HepG2 (cell line): ENCODE data around the gene CCDC142. TPM values are rescaled to one million over a fixed set of nuclear protein-coding genes. Genes with fewer than 3 reads are reported as not detected.
A peak's percentile ranks its signal among the peaks of the same experiment; 100 is the strongest.
"Not testable (repeated sequence)": the region's sequence is repeated elsewhere in the genome, so short reads cannot be mapped to it uniquely, and the experiment has no call there.

ENCODE experiments used
- ATAC-seq: fragments of 200-7000 bp; cut with Tn5 transposase; 3 replicates; pipeline ENCODE4 v1.9.1; 2020; ENCODE audit warnings: mild to moderate bottlenecking, moderate library complexity
- BruUV-seq: library from RNA; stranded (reverse); fragments of 400-500 nt; replicated peaks from 2 replicates; lab custom pipeline; 2021; lab: Mats Ljungman, UMichigan
- CTCF ChIA-PET: fragments of 300-600 bp; formaldehyde crosslinking; extraction: SDS; loops from one replicate; lab custom pipeline; 2021; ENCODE audit warnings: low total read pairs, inconsistent platforms, low intra/inter-chr PET ratio; lab: Yijun Ruan, JAX
- POLR2A ChIA-PET: fragments of 350-600 bp; sonication (Branson Sonifier 250); formaldehyde crosslinking; loops from one replicate; lab custom pipeline; 2020; ENCODE audit warnings: antibody characterized with exemption, inconsistent platforms; lab: Yijun Ruan, JAX
- DNase-seq: peaks from one replicate; pipeline ENCODE4 v3.0.0-alpha.2; 2015; ENCODE audit warnings: low spot score
- FAIRE-seq: peaks from 3 replicates; lab custom pipeline; 2011; peaks lifted over from hg19 to GRCh38; lab: Jason Lieb, UNC
- H2AFZ ChIP-seq: one replicate; pipeline ENCODE4 v1.6.1; 2011; ENCODE audit warnings: low read length, inconsistent platforms
- H3K27ac ChIP-seq: fragments of 300-600 bp; 3 replicates; pipeline ENCODE4 v1.8.0; 2011; ENCODE audit warnings: mixed run types, mild to moderate bottlenecking, mixed read lengths, low read length, inconsistent platforms; ENCODE audit not compliant: insufficient read depth; ENCODE audit errors: extremely low read length
- H3K27me3 ChIP-seq, 2 experiments: fragments of 200-600 bp in 1 of 2; 2 replicates in 1 of 2; 3 replicates in 1 of 2; pipeline versions ENCODE4 v1.6.0 to v1.8.0; 2011; ENCODE audit warnings: low read length in 2 of 2, mild to moderate bottlenecking in 2 of 2, moderate library complexity in 2 of 2, inconsistent platforms in 1 of 2; ENCODE audit not compliant: insufficient read depth in 2 of 2, control insufficient read depth in 1 of 2
- H3K36me3 ChIP-seq, 2 experiments: fragments of 200-600 bp in 1 of 2; replicated peaks in 1 of 2; 2 replicates in 1 of 2; 3 replicates in 1 of 2; pipeline versions ENCODE4 v1.5.1 to v1.8.0; 2011; ENCODE audit warnings: low read length in 2 of 2, inconsistent platforms in 1 of 2; ENCODE audit not compliant: insufficient read depth in 2 of 2, control insufficient read depth in 1 of 2
- H3K4me1 ChIP-seq: 2 replicates; pipeline ENCODE4 v1.5.1; 2012; ENCODE audit warnings: low read length, inconsistent platforms; ENCODE audit not compliant: insufficient read depth
- H3K4me2 ChIP-seq: 2 replicates; pipeline ENCODE4 v1.6.0; 2011; ENCODE audit warnings: low read depth, low read length, inconsistent platforms
- H3K4me3 ChIP-seq, 3 experiments: fragments of 200-600 bp in 1 of 3; sonication (generic), shearing (Covaris generic) in 1 of 3; replicated peaks in 1 of 3; 2 replicates each; pipeline ENCODE4 v1.5.1; 2011 to 2016; ENCODE audit warnings: low read length in 3 of 3, inconsistent platforms in 2 of 3, low read depth in 2 of 3, mild to moderate bottlenecking in 2 of 3, control low read depth in 1 of 3, mixed read lengths in 1 of 3; ENCODE audit not compliant: insufficient read depth in 1 of 3
- H3K79me2 ChIP-seq: one replicate; pipeline ENCODE4 v1.6.1; 2011; ENCODE audit warnings: low read length, inconsistent platforms; ENCODE audit not compliant: insufficient read depth
- H3K9ac ChIP-seq: 2 replicates; pipeline ENCODE4 v1.6.0; 2011; ENCODE audit warnings: mild to moderate bottlenecking, low read depth, low read length, inconsistent platforms; ENCODE audit not compliant: insufficient read depth
- H3K9me3 ChIP-seq: 2 replicates; pipeline ENCODE4 v1.5.1; 2012; ENCODE audit warnings: mild to moderate bottlenecking, low read length
- H4K20me1 ChIP-seq: 2 replicates; pipeline ENCODE4 v1.6.0; 2011; ENCODE audit warnings: inconsistent platforms, mild to moderate bottlenecking, low read length, moderate library complexity; ENCODE audit not compliant: insufficient read depth
- ARID3A ChIP-seq: IDR thresholded peaks from 2 replicates; pipeline ENCODE4 v1.6.1; 2012; ENCODE audit warnings: low read depth, low read length, improper control_type of control experiment
- ATF1 ChIP-seq: IDR thresholded peaks from 2 replicates; pipeline ENCODE4 v1.6.1; 2016; ENCODE audit warnings: mild to moderate bottlenecking, control low read depth
- HOXA9 ChIP-seq: sonication (generic); formaldehyde crosslinking; IDR thresholded peaks from 2 replicates; pipeline ENCODE4 v1.8.1; 2022; ENCODE audit warnings: missing genetic modification reagents, mild to moderate bottlenecking, moderate library complexity, borderline replicate concordance
- KAT7 ChIP-seq: IDR thresholded peaks from 2 replicates; pipeline ENCODE4 v1.6.1; 2018; ENCODE audit warnings: borderline replicate concordance, missing compliant biosample characterization
- KLF16 ChIP-seq, 2 experiments: sonication (generic) in 1 of 2; formaldehyde crosslinking in 1 of 2; IDR thresholded peaks; 2 replicates each; pipeline versions ENCODE4 v1.6.1 to v1.8.0; 2016 to 2023; ENCODE audit warnings: missing genetic modification reagents in 2 of 2, missing compliant biosample characterization in 1 of 2
- SKIL ChIP-seq: sonication (generic); formaldehyde crosslinking; IDR thresholded peaks from 2 replicates; pipeline ENCODE4 v1.8.0; 2022; ENCODE audit warnings: missing genetic modification reagents, mild to moderate bottlenecking, moderate library complexity, borderline replicate concordance
- TARDBP ChIP-seq: sonication (generic); formaldehyde crosslinking; IDR thresholded peaks from 2 replicates; pipeline ENCODE4 v1.8.0; 2022; ENCODE audit warnings: mild to moderate bottlenecking, missing genetic modification reagents
- TBX3 ChIP-seq: fragments of 450-650 bp; IDR thresholded peaks from 2 replicates; pipeline ENCODE4 v1.6.1; 2017; ENCODE audit warnings: antibody characterized with exemption, mild to moderate bottlenecking, inconsistent platforms, borderline replicate concordance
- THAP11 ChIP-seq: IDR thresholded peaks from 2 replicates; pipeline ENCODE4 v1.6.1; 2016; ENCODE audit warnings: missing biosample characterization, missing genetic modification reagents
- ZC3H13 ChIP-seq: sonication (generic); formaldehyde crosslinking; IDR thresholded peaks from 2 replicates; pipeline ENCODE4 v1.8.1; 2023; ENCODE audit warnings: mild to moderate bottlenecking, missing genetic modification reagents, moderate library complexity
- ZMYM2 ChIP-seq: sonication (generic); formaldehyde crosslinking; IDR thresholded peaks from 2 replicates; pipeline ENCODE4 v1.8.0; 2022; ENCODE audit warnings: mild to moderate bottlenecking, missing genetic modification reagents
- ZNF350 ChIP-seq: sonication (generic); formaldehyde crosslinking; IDR thresholded peaks from 2 replicates; pipeline ENCODE4 v1.4.0; 2020; ENCODE audit warnings: mild to moderate bottlenecking, low read depth, missing genetic modification reagents, borderline replicate concordance
- ZNF460 ChIP-seq: sonication (generic); formaldehyde crosslinking; IDR thresholded peaks from 2 replicates; pipeline ENCODE4 v1.5.1; 2020; ENCODE audit warnings: missing genetic modification reagents, mild to moderate bottlenecking, borderline replicate concordance
- WGBS: methylation state at CpG from one replicate; pipeline ENCODE4 v1.1.6; 2017; ENCODE audit warnings: low lambda C conversion rate; 5-methylcytosine and 5-hydroxymethylcytosine counted together
- in situ Hi-C: cut with HindIII; loops from 2 replicates; pipeline ENCODE4 v1.10.0; 2017; ENCODE audit warnings: low pct_unique_long_range_greater_than_20kb; ENCODE audit not compliant: extremely low pct_ligation_motif_present
- intact Hi-C: fragments of 100-400 bp; cut with micrococcal nuclease; formaldehyde crosslinking; loops from one replicate; pipeline ENCODE4 v1.10.0; 2022; ENCODE audit not compliant: unreplicated experiment
- polyA plus RNA-seq, 8 experiments: library from polyadenylated mRNA; depleted of rRNA in 3 of 8; stranded (reverse) in 7 of 8; unstranded in 1 of 8; fragments of >200 nt; fragmentation: Illumina TruSeq in 4 of 8; extraction: Trizol in 4 of 8; gene quantifications; 2 replicates each; pipeline versions ENCODE4 v1.2.1 to v1.2.3, GENCODE V29; 2011 to 2016; ENCODE audit warnings: low read depth in 4 of 8, missing spikeins in 1 of 8, mixed read lengths in 1 of 8; ENCODE audit not compliant: insufficient read depth in 1 of 8
- total RNA-seq, 5 experiments: library from RNA; depleted of rRNA; stranded (reverse); fragments of >200 nt; fragmentation: Illumina TruSeq; extraction: Trizol; gene quantifications; 2 replicates each; pipeline ENCODE4 v1.2.3, GENCODE V29; 2016; ENCODE audit warnings: low read depth in 1 of 5
- TF ChIP-seq, protein P1 (sequence below): sonication (generic); formaldehyde crosslinking; IDR thresholded peaks from 2 replicates; pipeline ENCODE4 v1.4.0; 2020; ENCODE audit warnings: missing genetic modification reagents

CCDC142 gene
- total and polyA plus RNA-seq, 2 of the 13 experiments (the other 11 are each of a cell fraction or from before 2014, with no cell fraction given) = 14.7 to 30.4 TPM

GRCh38 chr2:74442483-74443297 is 40.1 kb downstream of the CCDC142 start:
- Histone ChIP-seq H3K79me2 (peaks cover 43% of the 10 kb centered on the region), H3K4me2 (peak overlapping the region; percentile 95), H3K9ac (peak overlapping the region; percentile 91), H4K20me1 (peaks cover 26% of the 10 kb centered on the region), H3K4me3 (peak overlapping the region; percentile 76 to 94 (median 93)), H3K36me3 (peaks cover 11 to 20% of the 10 kb centered on the region in 2 experiments; a peak in 4 of 5 replicates), H3K27ac (peak overlapping the region; percentile 91), H3K4me1 (peaks cover 68% of the 10 kb centered on the region)
- H3K27me3 ChIP-seq, H2AFZ ChIP-seq, FAIRE-seq, in situ Hi-C loops, DNase-seq, ATAC-seq, CTCF ChIA-PET, H3K9me3 ChIP-seq, BruUV-seq: not testable (repeated sequence)
- intact Hi-C loops = loop anchor here (1.0 kb wide), 1 partner anchor 17 kb away; no protein-coding TSS in a partner anchor
- 45% methylated on average over 16 of the region's 16 CpGs for WGBS
- POLR2A ChIA-PET = interaction anchor here (0.9 to 11.6 kb wide), 18 partner anchors 12 to 265 kb away, joined by 3 to 342 read pairs (median 10); partner anchors contain the start of genes AUP1, C2orf81, CCDC142 and DQX1
- TF ChIP-seq ARID3A (peak; percentile 46; the same call in 1 of the 2 replicates), ZMYM2 (peak; percentile 96), TARDBP (CRISPR knock-in tag) (peak; percentile 10; the same call in 1 of the 2 replicates), ZC3H13 (CRISPR knock-in tag) (0 out of 2 replicates have a peak, but pooled peaks have one; percentile 11), ATF1 (CRISPR knock-in tag) (peak; percentile 40; the same call in 1 of the 2 replicates), KAT7 (CRISPR knock-in tag) (0 out of 2 replicates have a peak, but pooled peaks have one; percentile 28), ZNF460 (CRISPR knock-in tag) (peak; percentile 95), HOXA9 (CRISPR knock-in tag) (0 out of 2 replicates have a peak, but pooled peaks have one; percentile 40), ZNF350 (peak; percentile 67; the same call in 1 of the 2 replicates), SKIL (CRISPR knock-in tag) (0 out of 2 replicates have a peak, but pooled peaks have one; percentile 12), KLF16 (CRISPR knock-in tag; IDR thresholded peaks at IDR 0.05) (peak in 1 of 2 experiments; percentile 8; a peak in 1 of 4 replicates), THAP11 (CRISPR knock-in tag) (peak; percentile 1; the same call in 1 of the 2 replicates), TBX3 (peak; percentile 46; the same call in 1 of the 2 replicates)
- TF ChIP-seq, protein P1, sequence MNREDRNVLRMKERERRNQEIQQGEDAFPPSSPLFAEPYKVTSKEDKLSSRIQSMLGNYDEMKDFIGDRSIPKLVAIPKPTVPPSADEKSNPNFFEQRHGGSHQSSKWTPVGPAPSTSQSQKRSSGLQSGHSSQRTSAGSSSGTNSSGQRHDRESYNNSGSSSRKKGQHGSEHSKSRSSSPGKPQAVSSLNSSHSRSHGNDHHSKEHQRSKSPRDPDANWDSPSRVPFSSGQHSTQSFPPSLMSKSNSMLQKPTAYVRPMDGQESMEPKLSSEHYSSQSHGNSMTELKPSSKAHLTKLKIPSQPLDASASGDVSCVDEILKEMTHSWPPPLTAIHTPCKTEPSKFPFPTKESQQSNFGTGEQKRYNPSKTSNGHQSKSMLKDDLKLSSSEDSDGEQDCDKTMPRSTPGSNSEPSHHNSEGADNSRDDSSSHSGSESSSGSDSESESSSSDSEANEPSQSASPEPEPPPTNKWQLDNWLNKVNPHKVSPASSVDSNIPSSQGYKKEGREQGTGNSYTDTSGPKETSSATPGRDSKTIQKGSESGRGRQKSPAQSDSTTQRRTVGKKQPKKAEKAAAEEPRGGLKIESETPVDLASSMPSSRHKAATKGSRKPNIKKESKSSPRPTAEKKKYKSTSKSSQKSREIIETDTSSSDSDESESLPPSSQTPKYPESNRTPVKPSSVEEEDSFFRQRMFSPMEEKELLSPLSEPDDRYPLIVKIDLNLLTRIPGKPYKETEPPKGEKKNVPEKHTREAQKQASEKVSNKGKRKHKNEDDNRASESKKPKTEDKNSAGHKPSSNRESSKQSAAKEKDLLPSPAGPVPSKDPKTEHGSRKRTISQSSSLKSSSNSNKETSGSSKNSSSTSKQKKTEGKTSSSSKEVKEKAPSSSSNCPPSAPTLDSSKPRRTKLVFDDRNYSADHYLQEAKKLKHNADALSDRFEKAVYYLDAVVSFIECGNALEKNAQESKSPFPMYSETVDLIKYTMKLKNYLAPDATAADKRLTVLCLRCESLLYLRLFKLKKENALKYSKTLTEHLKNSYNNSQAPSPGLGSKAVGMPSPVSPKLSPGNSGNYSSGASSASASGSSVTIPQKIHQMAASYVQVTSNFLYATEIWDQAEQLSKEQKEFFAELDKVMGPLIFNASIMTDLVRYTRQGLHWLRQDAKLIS (CRISPR knock-in tag) = 0 out of 2 replicates have a peak, but pooled peaks have one; percentile 10
